K562 (cell line): ENCODE results near the gene LIN7A. TPM values are rescaled to one million over a fixed set of nuclear protein-coding genes. Genes with fewer than 3 reads are reported as not detected.

Experiments used
- ATAC-seq: fragments of 200-7000 bp; cut with Tn5 transposase; 3 replicates; pipeline ENCODE4 v1.9.1; 2020; ENCODE audit warnings: moderate library complexity
- BruUV-seq: library from RNA; stranded (reverse); fragments of 400-500 nt; replicated peaks from 2 replicates; lab custom pipeline; 2021; lab: Mats Ljungman, UMichigan
- CTCF ChIA-PET: fragments of 300-600 bp; formaldehyde crosslinking; extraction: SDS; loops from one replicate; lab custom pipeline; 2021; ENCODE audit warnings: low intra/inter-chr PET ratio; lab: Yijun Ruan, JAX
- POLR2A ChIA-PET: fragments of 300-600, 350-650 bp; sonication (Branson Sonifier 250); formaldehyde crosslinking; extraction: SDS; loops from one replicate; lab custom pipeline; 2021; ENCODE audit warnings: antibody characterized with exemption, inconsistent platforms; lab: Yijun Ruan, JAX
- DNase-seq, 4 experiments: peaks; one replicate each; pipeline versions ENCODE4 v3.0.0 to v3.0.0-alpha.2; 2011 to 2018; ENCODE audit warnings: low spot score in 3 of 4, mixed read lengths in 3 of 4; ENCODE audit errors: extremely low read depth in 1 of 4
- FAIRE-seq: peaks from 2 replicates; lab custom pipeline; 2011; peaks lifted over from hg19 to GRCh38; lab: Jason Lieb, UNC
- H2AFZ ChIP-seq: 2 replicates; pipeline ENCODE4 v1.6.0; 2011; ENCODE audit warnings: low read depth, low read length, control low read depth, inconsistent platforms
- H3K27ac ChIP-seq: fragments of 200-600 bp; 3 replicates; pipeline ENCODE4 v1.8.0; 2011; ENCODE audit warnings: low read depth, mild to moderate bottlenecking, control low read depth, inconsistent platforms, low read length, moderate library complexity, mixed read lengths; ENCODE audit errors: extremely low read depth
- H3K27me3 ChIP-seq, 2 experiments: fragments of 300-600 bp in 1 of 2; 2 replicates in 1 of 2; 3 replicates in 1 of 2; pipeline versions ENCODE4 v1.6.0 to v1.8.0; 2011; ENCODE audit warnings: inconsistent platforms in 2 of 2, low read length in 2 of 2, mild to moderate bottlenecking in 1 of 2, mixed read lengths in 1 of 2, moderate library complexity in 1 of 2; ENCODE audit not compliant: control insufficient read depth in 2 of 2, insufficient read depth in 2 of 2
- H3K36me3 ChIP-seq: fragments of 300-600 bp; 3 replicates; pipeline ENCODE4 v1.8.0; 2011; ENCODE audit warnings: mild to moderate bottlenecking, low read length, inconsistent platforms; ENCODE audit not compliant: control insufficient read depth, insufficient read depth
- H3K4me1 ChIP-seq, 2 experiments: fragments of 200-600 bp in 1 of 2; replicated peaks in 1 of 2; 2 replicates in 1 of 2; 3 replicates in 1 of 2; pipeline versions ENCODE4 v1.5.1 to v1.8.0; 2011; ENCODE audit warnings: inconsistent platforms in 2 of 2, low read length in 2 of 2, mild to moderate bottlenecking in 1 of 2, mixed read lengths in 1 of 2, moderate library complexity in 1 of 2; ENCODE audit not compliant: control insufficient read depth in 2 of 2, insufficient read depth in 2 of 2
- H3K4me2 ChIP-seq: 2 replicates; pipeline ENCODE4 v1.6.1; 2011; ENCODE audit warnings: low read length, control low read depth, inconsistent platforms, mixed read lengths; ENCODE audit not compliant: insufficient read depth
- H3K4me3 ChIP-seq: fragments of 200-600 bp; sonication (generic), shearing (Covaris generic); 2 replicates; pipeline ENCODE4 v1.5.1; 2016; ENCODE audit warnings: control low read depth, inconsistent platforms
- H3K79me2 ChIP-seq: fragments of 200-600 bp; 3 replicates; pipeline ENCODE4 v1.8.0; 2011; ENCODE audit warnings: low read length, inconsistent platforms; ENCODE audit not compliant: control insufficient read depth, insufficient read depth
- H3K9ac ChIP-seq, 2 experiments: 2 replicates each; pipeline versions ENCODE4 v1.6.0 to v1.6.1; 2011; ENCODE audit warnings: low read depth in 2 of 2, low read length in 2 of 2, control low read depth in 1 of 2, inconsistent platforms in 1 of 2, mild to moderate bottlenecking in 1 of 2, mixed read lengths in 1 of 2; ENCODE audit not compliant: insufficient read depth in 1 of 2
- H3K9me1 ChIP-seq: one replicate; pipeline ENCODE4 v1.6.0; 2011; ENCODE audit warnings: inconsistent platforms, mild to moderate bottlenecking, low read length, moderate library complexity; ENCODE audit not compliant: control insufficient read depth, insufficient read depth
- H3K9me3 ChIP-seq: replicated peaks from 2 replicates; pipeline ENCODE4 v1.5.1; 2011; ENCODE audit warnings: low read depth, low read length, inconsistent platforms; ENCODE audit not compliant: control insufficient read depth, insufficient read depth
- H4K20me1 ChIP-seq: replicated peaks from 2 replicates; pipeline ENCODE4 v1.6.1; 2011; ENCODE audit warnings: low read length, inconsistent platforms, mixed read lengths; ENCODE audit not compliant: control insufficient read depth, insufficient read depth
- ARID2 ChIP-seq: fragments of 450-650 bp; IDR thresholded peaks from 2 replicates; pipeline ENCODE4 v1.6.1; 2017; ENCODE audit warnings: antibody characterized with exemption, mild to moderate bottlenecking
- CREBBP ChIP-seq: IDR thresholded peaks from one replicate; pipeline ENCODE4 v1.6.1; 2012; ENCODE audit warnings: low read depth, mild to moderate bottlenecking, control low read depth, inconsistent platforms, low read length
- GTF2E2 ChIP-seq: fragments of 200-800 bp; sonication (Bioruptor generic); IDR thresholded peaks from 2 replicates; pipeline ENCODE4 v1.6.1; 2016; ENCODE audit warnings: missing genetic modification characterization, missing compliant biosample characterization
- IRF2 ChIP-seq: sonication (generic); formaldehyde crosslinking; IDR thresholded peaks from 2 replicates; pipeline ENCODE4 v1.8.1; 2022; ENCODE audit warnings: mild to moderate bottlenecking, missing genetic modification reagents
- KLF13 ChIP-seq: fragments of 450-650 bp; IDR thresholded peaks from 2 replicates; pipeline ENCODE4 v1.6.1; 2016; ENCODE audit warnings: missing genetic modification characterization, low read depth, mild to moderate bottlenecking, missing compliant biosample characterization, moderate library complexity, borderline replicate concordance
- MCM3 ChIP-seq: fragments of 450-650 bp; IDR thresholded peaks from 2 replicates; pipeline ENCODE4 v1.6.1; 2016
- PCBP1 ChIP-seq: fragments of 200-400 bp; formaldehyde crosslinking; IDR thresholded peaks from 2 replicates; pipeline ENCODE4 v1.6.1; 2018; ENCODE audit warnings: mild to moderate bottlenecking, low read depth, low read length; ENCODE audit not compliant: poor library complexity, severe bottlenecking
- POLR3A ChIP-seq: IDR thresholded peaks from 2 replicates; pipeline ENCODE4 v1.6.1; 2011; ENCODE audit warnings: borderline replicate concordance, mild to moderate bottlenecking, moderate library complexity; ENCODE audit not compliant: insufficient read length, insufficient read depth; ENCODE audit errors: extremely low read depth
- PURB ChIP-seq: sonication (generic); formaldehyde crosslinking; IDR thresholded peaks from 2 replicates; pipeline ENCODE4 v1.9.0; 2021; ENCODE audit warnings: low read depth, mild to moderate bottlenecking, missing genetic modification reagents
- SP2 ChIP-seq: IDR thresholded peaks from 2 replicates; pipeline ENCODE4 v1.6.1; 2011; ENCODE audit warnings: mild to moderate bottlenecking, low read depth, low read length, moderate library complexity; ENCODE audit not compliant: poor library complexity, severe bottlenecking; ENCODE audit errors: extremely low read depth
- ZBTB8A ChIP-seq: fragments of 450-650 bp; IDR thresholded peaks from 2 replicates; pipeline ENCODE4 v1.6.1; 2018; ENCODE audit warnings: mild to moderate bottlenecking, moderate library complexity; ENCODE audit not compliant: partially characterized antibody
- ZNF785 ChIP-seq: fragments of 250-450 bp; sonication (Bioruptor Pico); IDR thresholded peaks from 2 replicates; pipeline ENCODE4 v1.4.0; 2020; ENCODE audit warnings: mild to moderate bottlenecking
- WGBS: fragments of 100-300 bp; shearing (Covaris generic); methylation state at CpG from one replicate; pipeline ENCODE4 v1.1.6; 2016; ENCODE audit warnings: low coverage, mixed read lengths; ENCODE audit not compliant: insufficient coverage; ENCODE audit errors: missing lambda C conversion rate; 5-methylcytosine and 5-hydroxymethylcytosine counted together
- in situ Hi-C: fragments of 300-500 bp; cut with MboI; formaldehyde crosslinking; loops from 4 replicates; pipeline ENCODE4 v1.15.0; 2018; ENCODE audit warnings: inconsistent platforms, mixed read lengths
- intact Hi-C: fragments of 100-400 bp; cut with micrococcal nuclease; formaldehyde crosslinking; loops from 2 replicates; pipeline ENCODE4 v1.14.2; 2022
- polyA plus RNA-seq, 8 experiments: library from polyadenylated mRNA; depleted of rRNA in 4 of 8; stranded (reverse) in 5 of 8; unstranded in 3 of 8; fragments of >200 nt; fragmentation: Nextera tagmentation in 2 of 8; fragmentation: Illumina TruSeq in 1 of 8; extraction: Ambion mirVana in 2 of 8; extraction: Trizol in 1 of 8; gene quantifications; 2 replicates each; pipeline versions ENCODE4 v1.2.1 to v1.2.3, GENCODE V29; 2011 to 2014; ENCODE audit warnings: inconsistent platforms in 1 of 8, missing spikeins in 1 of 8
- total RNA-seq, 7 experiments: library from RNA; depleted of rRNA in 6 of 7; stranded (reverse); fragments of >200 nt in 6 of 7; fragmentation: Illumina TruSeq in 2 of 7; extraction: Trizol in 2 of 7; gene quantifications; 2 replicates each; pipeline versions ENCODE4 v1.2.1 to v1.2.3, GENCODE V29; 2011 to 2021; ENCODE audit warnings: low replicate concordance in 1 of 7
- TF ChIP-seq, protein P1 (sequence below): fragments of 450-650 bp; IDR thresholded peaks from 2 replicates; pipeline ENCODE4 v1.6.1; 2016; ENCODE audit warnings: mild to moderate bottlenecking
- TF ChIP-seq, protein P2 (sequence below): fragments of 150-350 bp; conservative IDR thresholded peaks from 2 replicates; pipeline ENCODE4 v1.6.1; 2014; ENCODE audit warnings: low read length

LIN7A gene
- total and polyA plus RNA-seq, 9 of the 15 experiments (the other 6 are each of a cell fraction or from before 2014, with no cell fraction given) = not detected

DNA sequence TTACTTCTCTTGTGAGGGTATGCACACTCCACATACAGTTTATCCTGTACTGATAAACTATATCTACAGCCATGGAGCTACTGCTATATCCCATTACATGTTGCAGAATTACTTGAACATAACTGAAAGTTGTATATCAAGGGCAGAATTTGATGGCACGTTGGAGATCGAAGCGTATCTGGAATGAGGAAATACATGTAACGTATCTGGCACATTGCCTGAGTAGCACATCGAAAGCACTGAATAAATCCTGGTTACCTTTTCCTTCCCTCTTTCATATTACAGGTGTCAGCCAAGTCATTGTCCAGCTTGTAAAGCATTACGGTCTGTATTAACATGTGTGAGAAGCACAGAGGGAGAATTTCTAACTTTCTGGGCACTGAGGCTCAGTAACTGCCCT is 42.1 kb upstream of the LIN7A start:
- Histone ChIP-seq H3K27me3 (no peaks in the 10 kb centered on the region), H3K4me2 (no peak overlapping the region), H3K4me1 (no peaks in the 10 kb centered on the region), H3K36me3 (no peaks in the 10 kb centered on the region), H3K9ac (no peak overlapping the region), H3K4me3 (no peak overlapping the region), H3K9me1 (no peaks in the 10 kb centered on the region), H2AFZ (no peak overlapping the region), H3K27ac (no peak overlapping the region)
- ATAC-seq = no peak
- FAIRE-seq = no peak
- CTCF ChIA-PET = no interaction called here
- in situ Hi-C loops = no loop called here
- WGBS = 2% methylated on average over 6 of the region's 6 CpGs
- BruUV-seq = no TSS peak
- TF ChIP-seq CREBBP = no peak
- TF ChIP-seq PCBP1 = no peak
- no peak for TF ChIP-seq GTF2E2
- no peak for TF ChIP-seq ZBTB8A
- no peak for TF ChIP-seq ZNF785 (CRISPR knock-in tag)
- TF ChIP-seq, protein P1, sequence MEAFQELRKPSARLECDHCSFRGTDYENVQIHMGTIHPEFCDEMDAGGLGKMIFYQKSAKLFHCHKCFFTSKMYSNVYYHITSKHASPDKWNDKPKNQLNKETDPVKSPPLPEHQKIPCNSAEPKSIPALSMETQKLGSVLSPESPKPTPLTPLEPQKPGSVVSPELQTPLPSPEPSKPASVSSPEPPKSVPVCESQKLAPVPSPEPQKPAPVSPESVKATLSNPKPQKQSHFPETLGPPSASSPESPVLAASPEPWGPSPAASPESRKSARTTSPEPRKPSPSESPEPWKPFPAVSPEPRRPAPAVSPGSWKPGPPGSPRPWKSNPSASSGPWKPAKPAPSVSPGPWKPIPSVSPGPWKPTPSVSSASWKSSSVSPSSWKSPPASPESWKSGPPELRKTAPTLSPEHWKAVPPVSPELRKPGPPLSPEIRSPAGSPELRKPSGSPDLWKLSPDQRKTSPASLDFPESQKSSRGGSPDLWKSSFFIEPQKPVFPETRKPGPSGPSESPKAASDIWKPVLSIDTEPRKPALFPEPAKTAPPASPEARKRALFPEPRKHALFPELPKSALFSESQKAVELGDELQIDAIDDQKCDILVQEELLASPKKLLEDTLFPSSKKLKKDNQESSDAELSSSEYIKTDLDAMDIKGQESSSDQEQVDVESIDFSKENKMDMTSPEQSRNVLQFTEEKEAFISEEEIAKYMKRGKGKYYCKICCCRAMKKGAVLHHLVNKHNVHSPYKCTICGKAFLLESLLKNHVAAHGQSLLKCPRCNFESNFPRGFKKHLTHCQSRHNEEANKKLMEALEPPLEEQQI = no peak
- TF ChIP-seq SP2 = no peak
- TF ChIP-seq IRF2 = no peak
- no peak for TF ChIP-seq MCM3
- TF ChIP-seq PURB (CRISPR knock-in tag) = no peak
- no peak for TF ChIP-seq POLR3A
- TF ChIP-seq, protein P2, sequence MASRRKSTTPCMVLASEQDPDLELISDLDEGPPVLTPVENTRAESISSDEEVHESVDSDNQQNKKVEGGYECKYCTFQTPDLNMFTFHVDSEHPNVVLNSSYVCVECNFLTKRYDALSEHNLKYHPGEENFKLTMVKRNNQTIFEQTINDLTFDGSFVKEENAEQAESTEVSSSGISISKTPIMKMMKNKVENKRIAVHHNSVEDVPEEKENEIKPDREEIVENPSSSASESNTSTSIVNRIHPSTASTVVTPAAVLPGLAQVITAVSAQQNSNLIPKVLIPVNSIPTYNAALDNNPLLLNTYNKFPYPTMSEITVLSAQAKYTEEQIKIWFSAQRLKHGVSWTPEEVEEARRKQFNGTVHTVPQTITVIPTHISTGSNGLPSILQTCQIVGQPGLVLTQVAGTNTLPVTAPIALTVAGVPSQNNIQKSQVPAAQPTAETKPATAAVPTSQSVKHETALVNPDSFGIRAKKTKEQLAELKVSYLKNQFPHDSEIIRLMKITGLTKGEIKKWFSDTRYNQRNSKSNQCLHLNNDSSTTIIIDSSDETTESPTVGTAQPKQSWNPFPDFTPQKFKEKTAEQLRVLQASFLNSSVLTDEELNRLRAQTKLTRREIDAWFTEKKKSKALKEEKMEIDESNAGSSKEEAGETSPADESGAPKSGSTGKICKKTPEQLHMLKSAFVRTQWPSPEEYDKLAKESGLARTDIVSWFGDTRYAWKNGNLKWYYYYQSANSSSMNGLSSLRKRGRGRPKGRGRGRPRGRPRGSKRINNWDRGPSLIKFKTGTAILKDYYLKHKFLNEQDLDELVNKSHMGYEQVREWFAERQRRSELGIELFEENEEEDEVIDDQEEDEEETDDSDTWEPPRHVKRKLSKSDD = no peak
- TF ChIP-seq ARID2 = no peak
- no peak for TF ChIP-seq KLF13 (tag)
- TF ChIP-seq, all 486 proteins: peak for 0
- intact Hi-C loops = no loop called here
- no peaks in the 10 kb centered on the region for H4K20me1 ChIP-seq
- no peaks in the 10 kb centered on the region for H3K79me2 ChIP-seq
- POLR2A ChIA-PET = interaction anchor here (0.6 kb wide), 1 partner anchor 81 kb away, joined by 3 read pairs; no protein-coding TSS in a partner anchor
- H3K9me3 ChIP-seq = 0 out of 2 replicates have a peak, but pooled peaks cover 8% of the 10 kb centered on the region
- DNase-seq = no peak
